HFF-Myc (cell line): Measurements from ENCODE around the gene SSBP4.

ENCODE experiments used
- DNase-seq: peaks from one replicate; pipeline ENCODE4 v3.0.0-alpha.2; 2011; ENCODE audit warnings: low read depth; ENCODE audit errors: extremely low read depth
- H3K4me3 ChIP-seq: replicated peaks from 2 replicates; pipeline ENCODE4 v1.5.1; 2011; ENCODE audit warnings: low read depth, mild to moderate bottlenecking, control low read depth, low read length
- TF ChIP-seq, protein P1 (sequence below): IDR thresholded peaks from 2 replicates; pipeline ENCODE4 v1.5.1; 2012; ENCODE audit warnings: mild to moderate bottlenecking, low read depth, low read length, control low read depth; ENCODE audit errors: missing control alignments

Gene SSBP4

GRCh38 chr19:18384775-18385174 is 34.4 kb upstream of the SSBP4 start:
- TF ChIP-seq, protein P1, sequence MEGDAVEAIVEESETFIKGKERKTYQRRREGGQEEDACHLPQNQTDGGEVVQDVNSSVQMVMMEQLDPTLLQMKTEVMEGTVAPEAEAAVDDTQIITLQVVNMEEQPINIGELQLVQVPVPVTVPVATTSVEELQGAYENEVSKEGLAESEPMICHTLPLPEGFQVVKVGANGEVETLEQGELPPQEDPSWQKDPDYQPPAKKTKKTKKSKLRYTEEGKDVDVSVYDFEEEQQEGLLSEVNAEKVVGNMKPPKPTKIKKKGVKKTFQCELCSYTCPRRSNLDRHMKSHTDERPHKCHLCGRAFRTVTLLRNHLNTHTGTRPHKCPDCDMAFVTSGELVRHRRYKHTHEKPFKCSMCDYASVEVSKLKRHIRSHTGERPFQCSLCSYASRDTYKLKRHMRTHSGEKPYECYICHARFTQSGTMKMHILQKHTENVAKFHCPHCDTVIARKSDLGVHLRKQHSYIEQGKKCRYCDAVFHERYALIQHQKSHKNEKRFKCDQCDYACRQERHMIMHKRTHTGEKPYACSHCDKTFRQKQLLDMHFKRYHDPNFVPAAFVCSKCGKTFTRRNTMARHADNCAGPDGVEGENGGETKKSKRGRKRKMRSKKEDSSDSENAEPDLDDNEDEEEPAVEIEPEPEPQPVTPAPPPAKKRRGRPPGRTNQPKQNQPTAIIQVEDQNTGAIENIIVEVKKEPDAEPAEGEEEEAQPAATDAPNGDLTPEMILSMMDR: no peak
- no peak for DNase-seq
- H3K4me3 ChIP-seq: no peak overlapping the region

DNA sequence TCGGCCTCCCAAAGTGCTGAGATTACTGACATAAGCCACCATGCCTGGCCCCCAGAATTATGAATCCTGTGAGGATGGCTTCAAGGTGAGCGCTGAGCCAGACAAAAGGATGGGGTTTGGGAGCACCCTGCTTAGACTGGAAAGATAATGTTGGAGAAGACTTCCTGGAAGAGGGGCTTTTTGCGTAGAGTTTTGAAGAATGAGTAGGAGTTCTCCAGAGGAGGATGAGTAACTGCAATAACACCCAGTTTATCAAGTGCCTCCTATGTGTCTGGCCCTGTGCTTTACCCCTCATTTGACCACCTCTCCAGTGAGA is 33.9 kb upstream of the SSBP4 start:
- H3K4me3 ChIP-seq: no peak overlapping the region
- TF ChIP-seq, protein P1: no peak
- no peak for DNase-seq

GRCh38 chr19:18385675-18386542 is 33.3 kb upstream of the SSBP4 start, which contains the start of gene GDF15:
Gene GDF15 (plus strand): TSS chr19:18386158. CDS start chr19:18386190, 32 bp downstream.
- TF ChIP-seq, protein P1: peak; percentile 80
- peak within 1 kb of the TSS; percentile 85 for H3K4me3 ChIP-seq
- no peak for DNase-seq

- TF ChIP-seq, protein P1: no peak
- peak overlapping the region; percentile 85 for H3K4me3 ChIP-seq
- DNase-seq: no peak
Observed at GRCh38 chr19:18386543-18387271, 32.5 kb upstream of the SSBP4 start.

DNA sequence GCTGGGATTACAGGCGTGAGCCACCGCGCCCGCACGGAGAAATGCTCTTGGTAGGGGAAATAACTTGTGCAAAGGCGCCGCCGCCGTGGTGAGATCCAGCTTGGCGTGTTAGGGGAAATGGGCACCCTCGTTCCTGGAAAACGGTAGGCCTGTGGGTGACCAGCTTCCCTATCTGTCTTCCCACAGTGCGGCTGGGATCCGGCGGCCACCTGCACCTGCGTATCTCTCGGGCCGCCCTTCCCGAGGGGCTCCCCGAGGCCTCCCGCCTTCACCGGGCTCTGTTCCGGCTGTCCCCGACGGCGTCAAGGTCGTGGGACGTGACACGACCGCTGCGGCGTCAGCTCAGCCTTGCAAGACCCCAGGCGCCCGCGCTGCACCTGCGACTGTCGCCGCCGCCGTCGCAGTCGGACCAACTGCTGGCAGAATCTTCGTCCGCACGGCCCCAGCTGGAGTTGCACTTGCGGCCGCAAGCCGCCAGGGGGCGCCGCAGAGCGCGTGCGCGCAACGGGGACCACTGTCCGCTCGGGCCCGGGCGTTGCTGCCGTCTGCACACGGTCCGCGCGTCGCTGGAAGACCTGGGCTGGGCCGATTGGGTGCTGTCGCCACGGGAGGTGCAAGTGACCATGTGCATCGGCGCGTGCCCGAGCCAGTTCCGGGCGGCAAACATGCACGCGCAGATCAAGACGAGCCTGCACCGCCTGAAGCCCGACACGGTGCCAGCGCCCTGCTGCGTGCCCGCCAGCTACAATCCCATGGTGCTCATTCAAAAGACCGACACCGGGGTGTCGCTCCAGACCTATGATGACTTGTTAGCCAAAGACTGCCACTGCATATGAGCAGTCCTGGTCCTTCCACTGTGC is 30.9 kb upstream of the SSBP4 start:
- no peak for DNase-seq
- H3K4me3 ChIP-seq: peak overlapping the region; percentile 85
- TF ChIP-seq, protein P1: peak; percentile 91

- TF ChIP-seq, protein P1: no peak
- peak overlapping the region; percentile 85 for H3K4me3 ChIP-seq
- DNase-seq: no peak
Observed at GRCh38 chr19:18388960-18389725, 30.1 kb upstream of the SSBP4 start.
